ENCODE results near the gene ELOVL3.
A peak's percentile ranks its signal among the peaks of the same experiment; 100 is the strongest.
"Not testable (repeated sequence)": the region's sequence is repeated elsewhere in the genome, so short reads cannot be mapped to it uniquely, and the experiment has no call there.

The ELOVL3 gene

DNA sequence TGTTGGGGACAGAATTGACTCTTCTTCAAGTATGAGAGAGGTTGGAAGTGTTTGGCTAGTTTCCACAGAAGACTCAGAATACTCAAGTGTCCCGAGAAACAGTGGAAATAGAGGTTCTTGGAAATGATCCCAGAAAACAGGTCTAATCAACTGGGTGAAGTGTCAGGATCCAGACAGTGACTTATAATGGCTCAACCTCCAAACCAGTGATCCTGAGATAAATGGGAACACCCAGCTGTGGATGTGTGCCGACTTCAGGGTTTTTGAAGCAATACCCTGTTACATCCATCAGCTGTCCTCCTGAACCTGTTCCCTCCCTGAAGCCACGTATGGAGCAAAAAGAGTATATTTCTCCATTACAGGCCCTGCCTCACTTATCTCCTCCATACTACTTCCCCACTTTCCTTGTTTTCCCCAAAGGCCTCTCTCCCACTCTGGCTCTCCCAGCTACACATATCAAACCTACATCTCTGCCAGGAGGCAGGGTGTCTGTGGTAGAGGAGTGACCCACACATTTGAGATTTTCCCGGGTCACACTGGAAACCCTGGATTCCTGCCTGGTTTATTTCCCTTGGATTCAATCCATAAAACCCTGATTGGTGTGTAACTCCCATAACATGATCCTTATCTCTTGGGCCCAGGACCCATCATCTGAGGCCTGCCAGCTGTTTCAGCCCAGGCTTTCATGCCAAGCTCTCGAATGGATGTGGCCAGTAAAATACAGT, 17.6 kb upstream of the ELOVL3 start:
- peak; percentile 26 for DNase-seq (ENCODE audit: low read depth)
- TF ChIP-seq, protein P1, sequence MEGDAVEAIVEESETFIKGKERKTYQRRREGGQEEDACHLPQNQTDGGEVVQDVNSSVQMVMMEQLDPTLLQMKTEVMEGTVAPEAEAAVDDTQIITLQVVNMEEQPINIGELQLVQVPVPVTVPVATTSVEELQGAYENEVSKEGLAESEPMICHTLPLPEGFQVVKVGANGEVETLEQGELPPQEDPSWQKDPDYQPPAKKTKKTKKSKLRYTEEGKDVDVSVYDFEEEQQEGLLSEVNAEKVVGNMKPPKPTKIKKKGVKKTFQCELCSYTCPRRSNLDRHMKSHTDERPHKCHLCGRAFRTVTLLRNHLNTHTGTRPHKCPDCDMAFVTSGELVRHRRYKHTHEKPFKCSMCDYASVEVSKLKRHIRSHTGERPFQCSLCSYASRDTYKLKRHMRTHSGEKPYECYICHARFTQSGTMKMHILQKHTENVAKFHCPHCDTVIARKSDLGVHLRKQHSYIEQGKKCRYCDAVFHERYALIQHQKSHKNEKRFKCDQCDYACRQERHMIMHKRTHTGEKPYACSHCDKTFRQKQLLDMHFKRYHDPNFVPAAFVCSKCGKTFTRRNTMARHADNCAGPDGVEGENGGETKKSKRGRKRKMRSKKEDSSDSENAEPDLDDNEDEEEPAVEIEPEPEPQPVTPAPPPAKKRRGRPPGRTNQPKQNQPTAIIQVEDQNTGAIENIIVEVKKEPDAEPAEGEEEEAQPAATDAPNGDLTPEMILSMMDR (IDR thresholded peaks at IDR 0.05; ENCODE audit: control insufficient read depth, extremely low read depth, insufficient read depth) = no peak
- H3K4me3 ChIP-seq (ENCODE audit: low read depth, low read length) = no peak overlapping the region

DNA sequence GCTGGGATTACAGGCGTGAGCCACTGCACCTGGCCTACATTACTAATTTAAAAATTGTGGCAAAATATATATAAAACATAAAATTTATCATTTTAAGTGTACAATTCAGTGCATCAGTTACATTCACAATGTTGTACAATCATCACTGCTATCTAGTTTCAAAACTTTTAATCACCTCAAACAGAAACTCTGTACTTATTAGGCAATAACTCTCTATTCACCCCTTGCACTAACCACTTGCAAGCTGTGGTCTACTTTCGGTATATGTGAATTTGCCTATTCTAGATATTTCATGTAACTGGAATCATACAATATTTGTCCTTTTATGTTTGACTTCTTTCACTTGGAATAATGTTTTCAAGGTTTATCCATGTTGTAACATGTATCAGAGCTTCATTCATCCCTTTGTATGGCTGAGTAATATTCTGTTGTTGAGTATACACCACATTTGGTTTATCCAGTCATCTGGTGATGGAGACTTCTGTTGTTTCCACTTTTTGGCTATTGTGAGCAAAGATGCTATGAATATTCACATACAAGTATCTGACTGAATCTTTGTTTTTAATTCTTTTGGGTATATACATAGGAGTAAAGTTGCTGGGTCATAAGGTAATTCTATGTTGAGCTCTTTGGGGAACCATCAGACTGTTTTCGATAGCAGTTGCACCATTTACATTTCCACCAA, 14.3 kb upstream of the ELOVL3 start:
- TF ChIP-seq, protein P1 (IDR thresholded peaks at IDR 0.05; ENCODE audit: control insufficient read depth, extremely low read depth, insufficient read depth) = no peak
- no peak for DNase-seq (ENCODE audit: low read depth)
- no peak overlapping the region for H3K4me3 ChIP-seq (ENCODE audit: low read depth, low read length)

DNA sequence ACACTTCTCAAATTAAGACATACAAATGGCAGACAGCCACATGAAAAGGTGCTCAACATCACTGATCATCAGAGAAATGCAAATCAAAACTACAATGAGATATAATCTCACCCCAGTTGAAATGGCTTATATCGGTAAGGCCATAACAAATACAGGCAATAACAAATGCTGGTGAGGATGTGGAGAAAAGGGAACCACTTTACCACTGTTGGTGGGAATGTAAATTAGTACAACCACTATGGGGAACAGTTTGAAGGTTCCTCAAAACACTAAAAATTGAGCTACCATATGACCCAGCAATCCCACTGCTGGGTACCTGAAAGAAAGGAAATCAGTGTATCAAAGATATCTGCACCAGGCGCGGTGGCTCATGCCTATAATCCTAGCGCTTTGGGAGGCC, 12.5 kb upstream of the ELOVL3 start:
- DNase-seq (ENCODE audit: low read depth); H3K4me3 ChIP-seq (ENCODE audit: low read depth, low read length): not testable (repeated sequence)

DNA sequence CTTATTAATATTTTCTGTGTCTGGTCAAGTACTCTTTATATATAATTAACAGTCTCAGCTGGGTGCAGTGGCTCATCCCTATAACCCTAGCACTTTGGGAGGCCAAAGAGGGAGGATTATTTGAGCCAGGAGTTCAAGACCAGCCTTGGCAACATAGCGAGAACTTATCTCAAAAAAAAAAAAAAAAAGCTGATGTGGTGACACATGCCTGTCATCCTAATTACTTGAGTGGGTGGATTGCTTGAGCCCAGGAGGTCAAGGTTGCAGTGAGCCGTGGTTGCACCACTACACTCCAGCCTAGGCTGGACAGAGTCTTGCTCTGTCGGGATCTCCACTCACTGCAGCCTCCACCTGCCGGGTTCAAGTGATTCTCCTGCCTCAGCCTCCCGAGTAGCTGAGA, 6.7 kb upstream of the ELOVL3 start:
- TF ChIP-seq, protein P1 (IDR thresholded peaks at IDR 0.05; ENCODE audit: control insufficient read depth, extremely low read depth, insufficient read depth) = no peak
- H3K4me3 ChIP-seq (ENCODE audit: low read depth, low read length) = no peak overlapping the region
- DNase-seq (ENCODE audit: low read depth) = no peak

DNA sequence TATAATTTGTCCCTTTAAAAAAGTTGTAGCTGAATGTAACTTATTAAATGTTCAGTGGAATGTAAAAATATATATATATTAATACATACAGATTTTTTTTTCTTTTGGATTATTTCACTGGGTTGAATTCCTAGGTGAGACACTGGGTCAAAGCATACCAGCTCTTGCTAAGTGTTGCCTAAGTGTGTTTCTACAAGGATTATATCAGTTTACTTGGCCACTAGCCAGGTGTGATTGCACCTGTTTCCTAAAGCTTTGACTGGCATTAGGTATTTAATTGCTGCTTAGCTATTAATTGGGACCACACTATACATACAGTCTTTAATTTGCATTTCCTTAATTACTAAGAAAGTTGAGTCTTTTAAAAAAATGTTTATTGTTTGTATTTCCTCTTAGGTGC, 5.5 kb upstream of the ELOVL3 start:
- DNase-seq (ENCODE audit: low read depth) = no peak
- TF ChIP-seq, protein P1 (IDR thresholded peaks at IDR 0.05; ENCODE audit: control insufficient read depth, extremely low read depth, insufficient read depth) = no peak
- no peak overlapping the region for H3K4me3 ChIP-seq (ENCODE audit: low read depth, low read length)

DNA sequence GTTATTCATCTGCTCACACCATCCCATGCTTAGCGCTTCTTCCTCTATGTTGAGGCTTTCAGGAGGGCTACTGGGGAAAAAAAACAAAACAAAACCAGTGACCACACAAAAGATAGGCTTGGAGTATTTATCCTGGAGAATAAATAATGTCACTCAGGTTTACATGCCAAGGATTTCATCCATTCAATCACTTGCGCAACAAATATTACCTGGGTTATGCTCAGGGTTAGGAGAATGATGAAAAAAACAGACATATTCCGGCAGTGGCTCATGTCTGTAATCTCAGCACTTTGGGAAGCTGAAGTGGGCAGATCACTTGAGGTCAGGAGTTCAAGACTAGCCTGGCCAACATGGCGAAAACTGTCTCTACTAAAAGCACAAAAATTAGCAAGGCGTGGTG, 3.3 kb upstream of the ELOVL3 start:
- DNase-seq (ENCODE audit: low read depth) = no peak
- TF ChIP-seq, protein P1 (IDR thresholded peaks at IDR 0.05; ENCODE audit: control insufficient read depth, extremely low read depth, insufficient read depth) = no peak
- no peak overlapping the region for H3K4me3 ChIP-seq (ENCODE audit: low read depth, low read length)

DNA sequence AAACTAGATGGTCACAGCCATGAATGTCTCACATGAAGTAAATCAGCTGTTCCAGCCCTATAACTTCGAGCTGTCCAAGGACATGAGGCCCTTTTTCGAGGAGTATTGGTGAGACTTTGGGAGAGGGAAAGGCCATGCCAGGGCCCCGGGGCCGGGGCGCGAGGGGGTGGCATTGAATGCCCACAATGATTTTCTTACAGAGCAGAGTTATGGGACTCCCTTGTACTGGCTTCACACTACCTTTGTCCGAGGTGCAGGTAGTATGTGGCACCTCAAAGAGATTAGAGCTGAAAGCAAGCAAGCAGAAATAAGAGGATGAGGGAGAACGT, 407 bp downstream of the ELOVL3 start:
- H3K4me3 ChIP-seq (ENCODE audit: low read depth, low read length) = no peak overlapping the region
- DNase-seq (ENCODE audit: low read depth) = no peak
- TF ChIP-seq, protein P1 (IDR thresholded peaks at IDR 0.05; ENCODE audit: control insufficient read depth, extremely low read depth, insufficient read depth) = no peak

All from LNCaP clone FGC (cell line).